Ascending aorta (tissue), 2 donors: ENCODE results near the gene ABR. TPM values are rescaled to one million over a fixed set of nuclear protein-coding genes. Genes with fewer than 3 reads are reported as not detected.

Experiments used
- DNase-seq, 2 donors: peaks; one replicate each; pipeline ENCODE4 v3.0.0-alpha.2; 2019; ENCODE audit warnings: low spot score in 2 of 2
- H3K27ac ChIP-seq, 2 donors: fragments of 200-600 bp; sonication (generic); one replicate each; pipeline ENCODE4 v1.5.1; 2016 to 2017; ENCODE audit warnings: mild to moderate bottlenecking in 1 of 2
- H3K27me3 ChIP-seq: fragments of 200-600 bp; sonication (generic); one replicate; pipeline ENCODE4 v1.5.1; 2017
- H3K36me3 ChIP-seq, 2 donors: fragments of 200-600 bp; sonication (generic); one replicate each; pipeline ENCODE4 v1.5.1; 2016
- H3K4me1 ChIP-seq, 2 donors: fragments of 200-600 bp; sonication (generic); one replicate each; pipeline ENCODE4 v1.5.1; 2016 to 2017; ENCODE audit warnings: mild to moderate bottlenecking in 1 of 2
- H3K4me3 ChIP-seq, 2 donors: fragments of 200-600 bp; sonication (generic); one replicate each; pipeline ENCODE4 v1.5.1; 2016 to 2017; ENCODE audit warnings: mild to moderate bottlenecking in 1 of 2
- H3K9me3 ChIP-seq, 2 donors: fragments of 200-600 bp; sonication (generic); one replicate each; pipeline ENCODE4 v1.5.1; 2016
- intact Hi-C: fragments of 100-400 bp; cut with DNase I; formaldehyde crosslinking; loops from one replicate; pipeline ENCODE4 v1.15.1; 2023
- total RNA-seq: library from RNA; depleted of rRNA; stranded (reverse); fragments of >200 nt; gene quantifications from one replicate; pipeline ENCODE4 v1.1.0, GENCODE V29; 2016
- TF ChIP-seq, protein P1 (sequence below), 3 experiments: fragments of 200-600 bp in 2 of 3; fragments of 450-650 bp in 1 of 3; sonication (generic) in 2 of 3; IDR thresholded peaks; one replicate each; pipeline ENCODE4 v1.5.1; 2016 to 2019; ENCODE audit warnings: antibody characterized with exemption in 3 of 3, mild to moderate bottlenecking in 1 of 3, moderate library complexity in 1 of 3

Gene ABR
- total RNA-seq, 1 donor from 2014 or later: 184 TPM

DNA sequence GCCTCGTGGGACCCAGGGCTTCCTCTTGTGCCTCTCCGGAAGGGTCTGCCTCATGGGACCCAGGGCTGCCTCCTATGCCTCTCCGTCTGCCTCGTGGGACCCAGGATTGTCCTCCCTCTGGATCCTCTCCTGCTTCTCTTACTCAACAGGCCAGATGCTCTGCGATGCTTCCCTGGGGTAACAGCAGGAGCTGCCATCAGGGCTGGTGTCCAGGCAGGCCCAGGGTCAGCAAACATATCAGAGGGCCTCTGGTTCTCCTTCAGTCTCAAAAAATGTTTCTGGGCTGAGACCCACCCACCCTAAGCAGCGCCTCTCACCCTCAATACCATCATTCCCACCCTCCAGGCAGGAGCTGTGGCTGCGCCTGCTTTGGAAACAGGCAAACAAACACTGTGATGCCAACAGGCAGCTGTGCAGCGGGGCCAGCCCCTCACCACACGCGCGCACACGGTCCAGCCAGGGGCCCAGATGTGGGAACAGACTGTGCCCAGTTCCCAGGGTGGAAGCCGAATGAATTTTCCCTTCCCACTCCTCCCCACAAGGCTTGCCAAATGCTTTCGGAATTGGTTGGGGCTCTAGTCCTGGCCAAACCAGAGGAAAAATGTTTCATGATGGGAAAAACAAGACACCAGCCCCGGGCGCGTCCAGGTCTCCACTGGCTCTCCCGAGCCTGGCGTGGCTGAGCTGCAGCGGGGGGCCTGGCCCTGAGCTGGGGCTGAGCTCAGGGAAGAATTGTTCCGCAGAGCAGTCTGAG, 171.6 kb downstream of the ABR start:
- Histone ChIP-seq H3K27me3 (no peaks in the 10 kb centered on the region), H3K27ac (peak overlapping the region; percentile 89 to 95), H3K36me3 (peaks cover 44 to 59% of the 10 kb centered on the region in 2 donors), H3K9me3 (no peaks in the 10 kb centered on the region), H3K4me1 (peaks cover 43 to 62% of the 10 kb centered on the region in 2 donors), H3K4me3 (peak overlapping the region in 1 of 2 donors; percentile 32)
- TF ChIP-seq, protein P1, sequence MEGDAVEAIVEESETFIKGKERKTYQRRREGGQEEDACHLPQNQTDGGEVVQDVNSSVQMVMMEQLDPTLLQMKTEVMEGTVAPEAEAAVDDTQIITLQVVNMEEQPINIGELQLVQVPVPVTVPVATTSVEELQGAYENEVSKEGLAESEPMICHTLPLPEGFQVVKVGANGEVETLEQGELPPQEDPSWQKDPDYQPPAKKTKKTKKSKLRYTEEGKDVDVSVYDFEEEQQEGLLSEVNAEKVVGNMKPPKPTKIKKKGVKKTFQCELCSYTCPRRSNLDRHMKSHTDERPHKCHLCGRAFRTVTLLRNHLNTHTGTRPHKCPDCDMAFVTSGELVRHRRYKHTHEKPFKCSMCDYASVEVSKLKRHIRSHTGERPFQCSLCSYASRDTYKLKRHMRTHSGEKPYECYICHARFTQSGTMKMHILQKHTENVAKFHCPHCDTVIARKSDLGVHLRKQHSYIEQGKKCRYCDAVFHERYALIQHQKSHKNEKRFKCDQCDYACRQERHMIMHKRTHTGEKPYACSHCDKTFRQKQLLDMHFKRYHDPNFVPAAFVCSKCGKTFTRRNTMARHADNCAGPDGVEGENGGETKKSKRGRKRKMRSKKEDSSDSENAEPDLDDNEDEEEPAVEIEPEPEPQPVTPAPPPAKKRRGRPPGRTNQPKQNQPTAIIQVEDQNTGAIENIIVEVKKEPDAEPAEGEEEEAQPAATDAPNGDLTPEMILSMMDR (IDR thresholded peaks at IDR 0.05): no peak
- DNase-seq: peak; percentile 39 to 91
- intact Hi-C loops: loop anchor here (1.0 to 5.0 kb wide), 2 partner anchors 11 to 99 kb away; no protein-coding TSS in a partner anchor

DNA sequence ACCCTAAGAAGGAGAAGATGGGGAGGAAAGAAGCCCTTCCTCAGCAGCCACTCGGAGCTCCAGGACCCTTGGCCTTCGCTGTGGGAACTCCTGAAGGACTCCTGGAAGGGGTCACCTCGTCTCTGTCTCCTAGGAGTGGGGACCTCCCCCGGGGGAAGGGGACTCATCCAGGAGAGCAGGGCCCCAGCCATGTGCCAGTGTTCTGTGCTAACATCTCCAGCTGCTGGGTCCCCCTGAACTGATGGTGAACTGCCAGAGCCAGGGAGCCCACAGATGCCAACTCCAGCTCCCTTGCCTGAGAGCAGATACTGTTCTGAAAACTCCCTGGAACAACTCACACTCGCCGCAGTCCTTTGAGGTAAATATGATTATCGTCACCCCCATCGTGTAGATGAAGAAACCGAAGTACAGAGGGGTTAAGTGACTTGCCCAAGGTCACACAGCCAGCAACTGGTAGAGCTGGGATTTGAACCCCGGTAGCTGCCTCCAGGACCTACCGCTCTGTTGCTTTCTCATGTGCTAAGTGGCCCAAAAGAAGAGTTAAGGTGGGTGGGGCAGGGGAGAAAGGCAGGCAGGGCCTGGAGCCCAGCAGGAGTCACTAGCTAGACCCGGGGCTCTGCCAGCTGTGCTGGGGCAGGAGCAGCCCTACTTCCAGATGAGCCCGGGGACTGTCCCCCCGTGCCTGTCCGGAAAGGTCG, 172.3 kb downstream of the ABR start:
- Histone ChIP-seq H3K4me3 (peak overlapping the region in 1 of 2 donors; percentile 32), H3K9me3 (no peaks in the 10 kb centered on the region), H3K4me1 (peaks cover 46 to 68% of the 10 kb centered on the region in 2 donors), H3K27me3 (no peaks in the 10 kb centered on the region), H3K36me3 (peaks cover 37 to 57% of the 10 kb centered on the region in 2 donors), H3K27ac (peak overlapping the region; percentile 89 to 95)
- TF ChIP-seq, protein P1 (IDR thresholded peaks at IDR 0.05): no peak
- DNase-seq: peak in 1 of 2 donors; percentile 63
- intact Hi-C loops: loop anchor here (1.0 to 5.0 kb wide), 2 partner anchors 12 to 100 kb away; no protein-coding TSS in a partner anchor

- H3K27ac ChIP-seq: peak overlapping the region; percentile 74 to 89
- intact Hi-C loops: loop anchor here (5.0 kb wide), 1 partner anchor 101 kb away; no protein-coding TSS in a partner anchor
- H3K9me3 ChIP-seq: no peaks in the 10 kb centered on the region
- H3K36me3 ChIP-seq: peaks cover 23 to 49% of the 10 kb centered on the region in 2 donors
- H3K4me1 ChIP-seq: peaks cover 59 to 82% of the 10 kb centered on the region in 2 donors
- no peaks in the 10 kb centered on the region for H3K27me3 ChIP-seq
- H3K4me3 ChIP-seq: peak overlapping the region in 1 of 2 donors; percentile 34
- DNase-seq: peak in 1 of 2 donors; percentile 66
- TF ChIP-seq, protein P1 (IDR thresholded peaks at IDR 0.05): no peak
These were observed 173.7 kb downstream of the ABR start for GRCh38 chr17:1006054-1006453.

- peak overlapping the region in 1 of 2 donors; percentile 34 for H3K4me3 ChIP-seq
- peaks cover 63 to 88% of the 10 kb centered on the region in 2 donors for H3K4me1 ChIP-seq
- peak in 1 of 2 donors; percentile 83 for DNase-seq
- no peaks in the 10 kb centered on the region for H3K9me3 ChIP-seq
- H3K27ac ChIP-seq: peak overlapping the region; percentile 74 to 89
- peaks cover 18 to 49% of the 10 kb centered on the region in 2 donors for H3K36me3 ChIP-seq
- no peaks in the 10 kb centered on the region for H3K27me3 ChIP-seq
- intact Hi-C loops: loop anchor here (5.0 kb wide), 1 partner anchor 102 kb away; no protein-coding TSS in a partner anchor
- TF ChIP-seq, protein P1 (IDR thresholded peaks at IDR 0.05): no peak
These were observed 174.3 kb downstream of the ABR start for GRCh38 chr17:1005361-1005946.

- H3K4me1 ChIP-seq: peaks cover 63 to 85% of the 10 kb centered on the region in 2 donors
- no peaks in the 10 kb centered on the region for H3K9me3 ChIP-seq
- no peak overlapping the region for H3K4me3 ChIP-seq
- H3K36me3 ChIP-seq: peaks cover 14 to 45% of the 10 kb centered on the region in 2 donors
- intact Hi-C loops: loop anchor here (5.0 kb wide), 1 partner anchor 102 kb away; no protein-coding TSS in a partner anchor
- H3K27ac ChIP-seq: peak overlapping the region; percentile 74 to 89
- no peaks in the 10 kb centered on the region for H3K27me3 ChIP-seq
- TF ChIP-seq, protein P1 (IDR thresholded peaks at IDR 0.05): no peak
- DNase-seq: peak in 1 of 2 donors; percentile 64
These were observed 174.9 kb downstream of the ABR start for GRCh38 chr17:1004769-1005295.
